ENCODE measurements around the gene VSNL1. TPM values are rescaled to one million over a fixed set of nuclear protein-coding genes. Genes with fewer than 3 reads are reported as not detected.
"Not testable (repeated sequence)": the region's sequence is repeated elsewhere in the genome, so short reads cannot be mapped to it uniquely, and the experiment has no call there.

Gene VSNL1
- total RNA-seq, 2 donors from 2014 or later = not detected

DNA sequence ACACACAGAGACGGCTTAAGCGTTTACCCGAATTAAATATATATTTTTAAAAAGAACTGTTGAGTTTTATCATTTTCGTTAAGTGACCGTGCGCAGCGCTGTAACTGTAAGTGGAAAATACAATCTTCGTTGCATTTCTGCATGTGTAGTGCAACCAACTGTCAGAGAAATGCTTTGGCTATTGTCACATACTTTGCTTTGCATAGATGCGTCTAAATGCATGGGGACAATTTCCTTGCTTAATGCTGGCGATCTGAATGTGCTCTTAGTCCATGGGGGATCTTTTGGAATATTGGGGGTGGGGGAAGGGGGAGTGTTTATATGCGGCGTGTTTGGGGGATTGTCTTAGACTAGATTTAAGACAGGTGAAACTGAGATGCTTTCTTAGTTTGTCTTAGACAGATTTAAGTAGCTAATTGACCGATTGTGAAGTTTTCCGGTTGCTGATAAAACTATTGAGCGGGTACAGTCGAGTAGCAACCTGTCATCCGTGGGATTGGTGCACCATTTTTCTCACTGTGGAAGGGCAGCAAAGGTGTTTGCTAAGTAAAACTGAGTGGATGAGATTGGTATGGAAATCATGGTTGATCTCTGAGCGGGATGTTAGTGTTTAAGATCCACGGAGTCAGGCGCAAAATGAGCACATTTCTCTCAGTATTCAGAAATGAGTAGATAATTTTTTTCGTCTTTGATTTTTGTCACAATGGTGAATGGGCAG, 476 bp downstream of the VSNL1 start:
- no peak for DNase-seq (ENCODE audit: low spot score)
- intact Hi-C loops (cut with DNase I) = no loop called here

- intact Hi-C loops (cut with DNase I) = no loop called here
- DNase-seq (ENCODE audit: low spot score) = peak; percentile 46
These were observed 1.0 kb downstream of the VSNL1 start for GRCh38 chr2:17541531-17541950.

- DNase-seq (ENCODE audit: low spot score) = no peak
- intact Hi-C loops (cut with DNase I) = no loop called here
These were observed 2.0 kb downstream of the VSNL1 start for GRCh38 chr2:17542471-17542870.

GRCh38 chr2:17543131-17543660, 2.7 kb downstream of the VSNL1 start:
- no peak for DNase-seq (ENCODE audit: low spot score)
- intact Hi-C loops (cut with DNase I) = no loop called here

GRCh38 chr2:17543848-17544247, 3.4 kb downstream of the VSNL1 start:
- intact Hi-C loops (cut with DNase I) = no loop called here
- DNase-seq (ENCODE audit: low spot score) = no peak

GRCh38 chr2:17544256-17544655, 3.8 kb downstream of the VSNL1 start:
- DNase-seq (ENCODE audit: low spot score) = no peak
- intact Hi-C loops (cut with DNase I) = no loop called here

DNA sequence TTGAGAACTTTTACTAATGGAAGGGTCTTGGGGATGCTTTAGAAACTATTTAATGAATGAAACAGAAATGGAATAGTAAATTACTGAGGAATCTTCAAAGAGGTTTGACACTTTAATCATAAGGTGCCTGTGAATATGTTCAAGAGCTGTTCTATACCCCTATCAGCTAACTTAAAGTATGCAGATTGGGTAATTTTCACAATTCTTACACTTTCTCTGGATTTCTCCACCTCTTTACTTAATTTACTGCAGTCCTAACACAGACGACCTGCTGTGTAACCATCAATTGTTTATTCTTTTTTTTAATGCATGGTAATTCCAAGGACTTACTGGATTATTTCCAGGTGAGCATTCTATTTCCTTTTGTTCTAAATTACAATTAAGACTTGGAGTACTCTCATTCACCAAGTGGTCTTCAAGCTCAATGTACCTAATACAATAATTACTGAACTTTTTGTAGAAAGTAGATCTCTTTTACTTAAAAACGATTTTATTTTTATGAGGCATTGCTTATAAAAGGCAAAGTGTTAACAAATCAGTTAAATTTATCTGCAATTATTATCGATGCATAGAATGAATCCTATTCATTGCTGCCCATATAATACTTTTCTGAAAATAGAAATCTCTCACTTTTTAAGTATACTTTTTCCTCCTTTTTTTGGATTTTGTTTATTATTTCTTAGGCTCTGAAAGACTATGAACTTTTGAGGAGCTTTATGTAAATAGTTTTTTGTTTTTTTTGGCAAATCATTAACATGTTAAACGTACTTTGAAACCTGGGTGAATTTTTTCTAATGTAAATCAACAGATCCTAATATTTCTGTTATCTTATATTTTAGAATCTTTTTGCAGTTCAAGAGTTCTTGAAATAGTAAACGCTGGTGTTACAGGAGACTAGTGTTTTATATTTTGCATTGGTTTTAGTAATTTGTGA, 5.5 kb downstream of the VSNL1 start:
- DNase-seq (ENCODE audit: low spot score) = no peak
- intact Hi-C loops (cut with DNase I) = no loop called here

DNA sequence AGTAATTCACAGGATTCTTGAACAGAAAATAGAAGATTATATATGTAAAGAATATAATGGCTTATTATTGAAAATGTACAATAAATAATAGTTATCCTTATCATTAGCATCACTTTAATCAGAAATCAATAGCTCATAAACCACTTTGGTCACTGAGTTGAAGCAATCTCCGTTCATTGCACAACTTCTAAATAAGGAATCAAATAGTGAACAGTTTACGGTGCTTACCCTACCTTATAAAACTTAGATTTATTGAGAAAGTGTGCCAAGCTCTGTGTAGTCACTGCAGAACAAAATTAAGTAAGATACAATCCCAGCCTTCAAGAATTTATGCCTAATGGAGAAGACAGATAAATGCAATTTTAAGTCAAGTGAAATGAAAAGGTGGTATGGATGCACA, 6.7 kb downstream of the VSNL1 start:
- DNase-seq (ENCODE audit: low spot score) = no peak
- intact Hi-C loops (cut with DNase I) = no loop called here

DNA sequence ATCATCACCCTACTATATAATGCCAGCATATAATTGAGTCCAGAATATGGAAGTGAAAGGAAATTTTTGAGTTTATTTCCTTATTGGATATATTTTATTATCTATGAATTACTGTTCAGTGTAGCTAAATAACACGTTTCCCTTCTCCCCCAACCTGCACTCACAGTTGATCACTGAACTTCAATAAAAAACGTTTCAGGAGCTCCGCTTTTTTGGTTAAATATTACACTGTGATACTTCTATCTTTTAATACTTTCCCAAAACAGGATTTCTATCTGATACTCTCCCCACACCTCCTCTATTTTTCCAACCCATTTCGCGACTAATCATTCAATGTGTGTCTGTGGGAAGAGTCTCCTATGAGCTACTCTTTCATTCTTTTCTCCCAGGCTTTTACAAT, 7.2 kb downstream of the VSNL1 start:
- intact Hi-C loops (cut with DNase I) = no loop called here
- no peak for DNase-seq (ENCODE audit: low spot score)

GRCh38 chr2:17550907-17551306, 10.4 kb downstream of the VSNL1 start:
- intact Hi-C loops (cut with DNase I) = no loop called here

GRCh38 chr2:17555150-17555549, 14.7 kb downstream of the VSNL1 start:
- no peak for DNase-seq (ENCODE audit: low spot score)
- intact Hi-C loops (cut with DNase I) = loop anchor here in 1 of 2 donors (2.0 kb wide), 1 partner anchor 46 kb away; no protein-coding TSS in a partner anchor

More at GRCh38 chr2:17550907-17551306, 10.4 kb downstream of the VSNL1 start:
- DNase-seq (ENCODE audit: low spot score) = no peak

DNA sequence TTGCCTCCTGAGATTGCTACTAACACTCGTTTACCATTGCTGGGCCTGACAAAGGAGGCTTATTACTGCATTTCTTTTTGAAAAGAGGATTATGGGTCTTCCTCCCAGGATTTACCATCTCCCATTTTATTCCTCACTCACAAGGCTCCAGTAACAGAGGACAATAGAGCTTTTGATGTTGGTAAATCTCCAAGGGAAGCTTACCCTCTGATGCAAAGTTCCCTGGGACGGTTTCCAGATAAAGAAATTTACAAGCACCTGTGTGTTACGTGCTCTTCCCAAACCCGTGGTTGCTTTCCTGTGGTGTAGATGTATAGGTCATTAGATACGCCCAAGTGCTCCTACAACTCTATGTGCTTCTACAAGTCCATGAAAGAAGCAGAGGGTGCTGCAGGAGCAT, 17.1 kb downstream of the VSNL1 start:
- intact Hi-C loops (cut with DNase I) = no loop called here
- no peak for DNase-seq (ENCODE audit: low spot score)

- intact Hi-C loops (cut with DNase I) = no loop called here
- no peak for DNase-seq (ENCODE audit: low spot score)
These were observed 17.6 kb downstream of the VSNL1 start for GRCh38 chr2:17558053-17558452.

GRCh38 chr2:17558878-17559277, 18.4 kb downstream of the VSNL1 start:
- no peak for DNase-seq (ENCODE audit: low spot score)
- intact Hi-C loops (cut with DNase I) = no loop called here

GRCh38 chr2:17565726-17566125, 25.2 kb downstream of the VSNL1 start:
- DNase-seq (ENCODE audit: low spot score); intact Hi-C loops (cut with DNase I): not testable (repeated sequence)

DNA sequence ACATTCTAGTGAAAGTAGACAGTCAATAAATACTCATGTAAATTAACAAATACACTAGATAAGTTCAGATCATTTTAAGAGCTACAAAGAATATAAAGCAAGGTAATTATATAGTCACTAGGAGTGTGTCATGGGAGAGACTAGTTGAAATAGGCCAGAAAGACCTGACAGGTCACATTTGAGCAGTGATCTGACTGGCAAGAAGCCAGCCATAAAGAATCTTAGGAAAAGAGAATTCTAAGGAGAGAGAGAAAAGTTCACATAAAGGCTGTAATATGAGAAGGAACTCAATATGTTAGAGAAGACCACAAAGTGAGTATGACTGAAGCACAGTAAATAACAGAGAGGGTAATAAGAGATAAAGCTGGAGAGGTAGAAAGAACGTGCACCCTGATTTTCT, 31.2 kb downstream of the VSNL1 start:
- intact Hi-C loops (cut with DNase I) = no loop called here
- DNase-seq (ENCODE audit: low spot score) = no peak

GRCh38 chr2:17573085-17573803, 32.7 kb downstream of the VSNL1 start:
- intact Hi-C loops (cut with DNase I) = no loop called here
- DNase-seq (ENCODE audit: low spot score) = no peak

DNA sequence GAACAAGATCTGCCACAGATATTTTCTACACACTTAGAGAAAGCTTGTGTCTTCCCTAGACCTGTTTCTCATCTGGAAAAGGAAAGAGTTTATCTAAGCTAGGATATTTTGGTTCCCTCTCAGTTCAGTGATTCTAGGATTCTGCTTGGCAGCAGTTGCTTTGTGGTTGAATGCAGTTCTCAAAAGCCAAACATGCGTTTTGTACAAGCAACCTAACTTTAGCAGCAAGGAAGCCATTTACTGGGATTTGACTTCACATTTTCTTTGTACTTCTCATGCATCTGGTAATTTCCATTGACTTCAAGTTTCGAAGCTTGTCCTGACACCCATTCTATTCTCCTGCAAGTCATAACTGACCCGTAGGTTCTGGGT, 33.3 kb downstream of the VSNL1 start:
- intact Hi-C loops (cut with DNase I) = no loop called here
- DNase-seq (ENCODE audit: low spot score) = no peak

DNA sequence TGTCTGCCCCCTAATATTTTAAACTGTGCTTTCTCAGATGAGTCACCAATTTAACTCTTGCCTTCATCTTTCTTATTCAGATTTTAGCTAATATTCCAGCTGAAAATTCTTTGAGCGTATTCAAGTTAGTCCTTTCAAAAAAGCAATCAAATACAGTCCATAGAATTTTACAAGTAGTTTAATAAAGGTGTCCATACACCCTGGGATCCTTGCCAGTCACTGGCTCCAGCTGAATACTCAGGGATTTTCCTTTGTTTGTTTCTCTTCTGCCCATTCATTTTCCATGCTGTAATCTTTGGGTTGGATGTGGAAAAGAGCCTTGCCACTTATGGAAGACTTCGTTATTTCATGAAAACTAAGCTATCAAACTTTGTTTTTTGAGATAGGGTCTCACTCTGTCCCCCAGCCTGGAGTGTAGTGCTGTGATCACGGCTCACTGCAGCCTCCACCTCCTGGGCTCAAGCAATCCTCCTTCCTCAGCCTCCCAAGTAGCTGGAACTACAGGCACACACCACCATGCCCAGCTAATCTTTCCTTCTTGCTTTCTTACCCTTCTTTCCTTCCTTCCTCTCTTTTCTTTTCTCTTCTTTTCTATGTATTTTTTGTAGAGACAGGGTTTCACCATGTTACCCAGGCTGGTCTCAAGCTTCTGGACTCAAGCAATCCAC, 34.0 kb downstream of the VSNL1 start:
- no peak for DNase-seq (ENCODE audit: low spot score)
- intact Hi-C loops (cut with DNase I) = no loop called here
